Activated CD4-positive, alpha-beta T cell treated with anti-CD3 and anti-CD28 coated beads for 36 hours (primary cell): Measurements from ENCODE around the gene HMOX1. TPM values are rescaled to one million over a fixed set of nuclear protein-coding genes. Genes with fewer than 3 reads are reported as not detected.

Source experiments
- ATAC-seq: fragments of 200-7000 bp; cut with Tn5 transposase; one replicate; pipeline ENCODE4 v1.10.0; 2021; ENCODE audit warnings: mild to moderate bottlenecking, moderate library complexity
- CTCF ChIA-PET: fragments of 350-600 bp; sonication (Branson Sonifier 250); formaldehyde crosslinking; loops from one replicate; lab custom pipeline; 2021; ENCODE audit warnings: antibody characterized with exemption; lab: Charles Lee
- POLR2A ChIA-PET: fragments of 350-600 bp; sonication (Branson Sonifier 250); formaldehyde crosslinking; loops from one replicate; lab custom pipeline; 2021; ENCODE audit warnings: antibody characterized with exemption, inconsistent platforms; lab: Charles Lee
- DNase-seq: peaks from one replicate; pipeline ENCODE4 v3.0.0-alpha.2; 2020
- H3K27ac Mint-ChIP-seq: one replicate; pipeline ENCODE4 v1.8.0; 2021; ENCODE audit warnings: mixed read lengths
- H3K27me3 Mint-ChIP-seq: one replicate; pipeline ENCODE4 v1.8.0; 2021; ENCODE audit warnings: mixed read lengths
- H3K36me3 Mint-ChIP-seq: one replicate; pipeline ENCODE4 v1.8.0; 2021; ENCODE audit warnings: low read depth, mixed read lengths
- H3K4me1 Mint-ChIP-seq: one replicate; pipeline ENCODE4 v1.8.0; 2021; ENCODE audit warnings: mixed read lengths
- H3K4me3 Mint-ChIP-seq: one replicate; pipeline ENCODE4 v1.8.0; 2021; ENCODE audit warnings: mild to moderate bottlenecking, moderate library complexity, mixed read lengths
- H3K9me3 Mint-ChIP-seq: one replicate; pipeline ENCODE4 v1.8.0; 2021; ENCODE audit warnings: low read depth, mixed read lengths
- intact Hi-C, 2 experiments: fragments of 100-400 bp; cut with DNase I in 1 of 2; cut with micrococcal nuclease in 1 of 2; formaldehyde crosslinking; loops; one replicate each; pipeline versions ENCODE4 v1.14.2 to v1.15.1; 2022 to 2024; cut with DNase I, micrococcal nuclease
- total RNA-seq, 2 experiments: library from RNA; stranded (reverse); gene quantifications; one replicate each; pipeline ENCODE4 v1.2.3, GENCODE V29; 2021

Gene HMOX1
- total RNA-seq, 2 experiments from 2014 or later: 0.30 to 0.61 TPM

- ChIA-PET POLR2A (interaction anchor here (0.7 kb wide), 1 partner anchor 53 kb away, joined by 4 read pairs; no protein-coding TSS in a partner anchor), CTCF (no interaction called here)
- ATAC-seq (no peak), DNase-seq (no peak)
- H3K9me3 Mint-ChIP-seq: no peaks in the 10 kb centered on the region
- no peak overlapping the region for H3K27ac Mint-ChIP-seq
- no peaks in the 10 kb centered on the region for H3K27me3 Mint-ChIP-seq
- no peaks in the 10 kb centered on the region for H3K4me1 Mint-ChIP-seq
- peaks cover 14% of the 10 kb centered on the region for H3K36me3 Mint-ChIP-seq
- H3K4me3 Mint-ChIP-seq: no peak overlapping the region
- intact Hi-C loops: no loop called here
Measured at GRCh38 chr22:35343664-35344550, 37.0 kb upstream of the HMOX1 start.

GRCh38 chr22:35344956-35345690 lies 35.8 kb upstream of the HMOX1 start:
- Mint-ChIP-seq H3K4me3 (no peak overlapping the region), H3K27ac (no peak overlapping the region), H3K4me1 (no peaks in the 10 kb centered on the region), H3K27me3 (no peaks in the 10 kb centered on the region), H3K36me3 (peaks cover 11% of the 10 kb centered on the region), H3K9me3 (no peaks in the 10 kb centered on the region)
- intact Hi-C loops: no loop called here
- DNase-seq (no peak), ATAC-seq (no peak)
- ChIA-PET POLR2A (interaction anchor here (0.7 kb wide), 1 partner anchor 52 kb away, joined by 4 read pairs; no protein-coding TSS in a partner anchor), CTCF (interaction anchor here (0.6 kb wide), 1 partner anchor 290 kb away, joined by 3 read pairs; no protein-coding TSS in a partner anchor)

- peaks cover 4% of the 10 kb centered on the region for H3K36me3 Mint-ChIP-seq
- intact Hi-C loops: no loop called here
- H3K27ac Mint-ChIP-seq: no peak overlapping the region
- no peaks in the 10 kb centered on the region for H3K27me3 Mint-ChIP-seq
- peaks cover 5% of the 10 kb centered on the region for H3K4me1 Mint-ChIP-seq
- CTCF ChIA-PET: interaction anchor here (0.6 kb wide), 1 partner anchor 1257 kb away, joined by 3 read pairs; no protein-coding TSS in a partner anchor
- no peaks in the 10 kb centered on the region for H3K9me3 Mint-ChIP-seq
- POLR2A ChIA-PET: no interaction called here
- no peak for DNase-seq
- ATAC-seq: no peak
- H3K4me3 Mint-ChIP-seq: no peak overlapping the region
Measured at GRCh38 chr22:35345808-35346505, 34.9 kb upstream of the HMOX1 start.

DNA sequence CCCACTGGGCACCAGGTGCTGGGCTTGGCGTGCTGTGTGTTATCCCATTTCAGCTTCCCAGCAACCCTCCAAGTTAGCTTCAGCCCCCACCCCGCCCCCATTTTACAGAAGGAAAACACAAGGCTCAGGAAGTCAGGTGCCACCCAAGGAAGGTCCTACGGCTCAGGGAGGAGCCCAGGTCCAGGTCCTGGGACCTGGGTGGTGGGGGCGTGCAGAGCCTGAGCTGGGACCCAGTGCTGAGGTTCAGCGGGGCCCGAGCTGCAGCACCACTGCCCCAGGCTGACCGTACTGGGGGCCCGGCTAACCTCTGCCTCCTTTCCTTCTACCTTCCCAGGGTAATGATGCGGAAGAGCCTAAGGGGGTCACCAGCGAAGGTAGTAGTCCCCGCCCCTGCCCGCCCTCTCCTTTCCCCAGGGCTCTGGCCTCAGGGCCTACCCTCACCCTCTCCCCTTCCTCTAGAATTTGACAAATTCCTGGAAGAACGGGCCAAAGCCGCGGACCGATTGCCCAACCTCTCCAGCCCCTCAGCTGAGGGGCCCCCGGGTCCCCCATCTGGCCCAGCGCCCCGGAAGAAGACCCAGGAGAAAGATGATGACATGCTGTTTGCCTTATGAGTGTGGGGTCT lies 34.2 kb upstream of the HMOX1 start:
- no peak for ATAC-seq
- Mint-ChIP-seq H3K27me3 (peaks cover 6% of the 10 kb centered on the region), H3K4me1 (peaks cover 12% of the 10 kb centered on the region), H3K4me3 (no peak overlapping the region), H3K36me3 (peaks cover 3% of the 10 kb centered on the region), H3K9me3 (no peaks in the 10 kb centered on the region), H3K27ac (no peak overlapping the region)
- DNase-seq: no peak
- ChIA-PET CTCF (interaction anchor here (0.6 kb wide), 1 partner anchor 1258 kb away, joined by 3 read pairs; no protein-coding TSS in a partner anchor), POLR2A (no interaction called here)
- intact Hi-C loops: no loop called here

GRCh38 chr22:35347462-35347861 lies 33.4 kb upstream of the HMOX1 start:
- H3K9me3 Mint-ChIP-seq: no peaks in the 10 kb centered on the region

DNA sequence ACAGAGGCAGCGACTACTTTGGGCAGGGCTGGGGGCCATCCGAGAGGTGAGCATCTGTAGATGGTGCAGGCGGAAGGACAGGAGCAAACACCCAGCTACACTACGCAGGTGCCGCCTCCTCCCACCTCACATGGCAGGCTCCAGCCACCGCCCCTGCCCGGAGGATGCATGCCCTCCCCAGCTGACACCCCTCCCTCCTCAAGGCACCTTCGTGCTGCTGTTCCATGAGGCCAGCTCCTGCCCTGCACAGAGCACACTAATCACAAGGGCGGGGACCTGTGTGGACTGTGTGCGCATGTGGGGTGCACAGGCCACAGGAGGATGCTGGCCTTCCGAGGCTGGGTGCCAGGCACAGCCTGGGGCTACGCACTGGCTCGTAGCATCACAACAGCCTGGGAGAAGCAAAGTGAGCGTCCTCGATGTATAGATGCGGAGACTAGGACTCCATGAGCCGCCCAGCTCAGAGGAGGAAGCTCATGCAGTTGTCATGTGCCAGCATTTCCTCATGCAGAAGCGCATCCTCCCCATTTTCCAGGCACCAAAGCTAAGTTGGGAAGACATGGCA lies 32.8 kb upstream of the HMOX1 start:
- DNase-seq (no peak), ATAC-seq (no peak)
- Mint-ChIP-seq H3K36me3 (no peaks in the 10 kb centered on the region), H3K27ac (no peak overlapping the region), H3K9me3 (no peaks in the 10 kb centered on the region), H3K27me3 (peaks cover 6% of the 10 kb centered on the region), H3K4me1 (peaks cover 25% of the 10 kb centered on the region), H3K4me3 (no peak overlapping the region)
- ChIA-PET CTCF (no interaction called here), POLR2A (no interaction called here)
- intact Hi-C loops: no loop called here

More at GRCh38 chr22:35347462-35347861, 33.4 kb upstream of the HMOX1 start:
- Mint-ChIP-seq H3K4me1 (peaks cover 18% of the 10 kb centered on the region), H3K27me3 (peaks cover 6% of the 10 kb centered on the region), H3K4me3 (no peak overlapping the region), H3K27ac (no peak overlapping the region), H3K36me3 (no peaks in the 10 kb centered on the region)
- POLR2A ChIA-PET: no interaction called here
- CTCF ChIA-PET: no interaction called here
- DNase-seq (no peak), ATAC-seq (no peak)
- intact Hi-C loops: no loop called here

- intact Hi-C loops: no loop called here
- CTCF ChIA-PET: no interaction called here
- POLR2A ChIA-PET: no interaction called here
- Mint-ChIP-seq H3K9me3 (no peaks in the 10 kb centered on the region), H3K4me3 (no peak overlapping the region), H3K4me1 (peaks cover 28% of the 10 kb centered on the region), H3K36me3 (no peaks in the 10 kb centered on the region), H3K27ac (no peak overlapping the region), H3K27me3 (peaks cover 6% of the 10 kb centered on the region)
- ATAC-seq (no peak), DNase-seq (no peak)
Measured at GRCh38 chr22:35348703-35349102, 32.2 kb upstream of the HMOX1 start.

DNA sequence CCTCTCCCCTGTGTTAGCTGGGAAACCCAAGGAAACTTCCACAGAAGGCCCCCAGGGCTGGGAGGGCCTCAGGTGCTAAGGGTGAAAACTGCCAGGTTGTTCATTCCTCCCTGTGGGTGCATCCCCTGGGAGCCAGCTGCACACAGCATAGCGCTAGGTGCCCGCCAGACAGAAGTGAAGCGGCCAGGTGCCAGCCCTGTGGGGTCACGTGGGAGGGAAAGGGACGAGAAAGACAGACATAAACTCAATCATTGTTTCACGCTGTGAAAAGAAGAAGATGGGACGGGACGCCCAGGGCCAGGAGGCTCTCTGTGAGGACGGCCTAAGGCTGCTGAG lies 31.6 kb upstream of the HMOX1 start:
- Mint-ChIP-seq H3K4me1 (peaks cover 28% of the 10 kb centered on the region), H3K36me3 (no peaks in the 10 kb centered on the region), H3K4me3 (no peak overlapping the region), H3K27me3 (peaks cover 6% of the 10 kb centered on the region), H3K27ac (no peak overlapping the region), H3K9me3 (no peaks in the 10 kb centered on the region)
- intact Hi-C loops: no loop called here
- CTCF ChIA-PET: no interaction called here
- POLR2A ChIA-PET: no interaction called here
- ATAC-seq: no peak
- no peak for DNase-seq

GRCh38 chr22:35349704-35350538 lies 31.0 kb upstream of the HMOX1 start:
- POLR2A ChIA-PET: interaction anchor here (0.7 kb wide), 1 partner anchor 76 kb away, joined by 3 read pairs; no protein-coding TSS in a partner anchor
- H3K4me1 Mint-ChIP-seq: peaks cover 28% of the 10 kb centered on the region
- H3K36me3 Mint-ChIP-seq: no peaks in the 10 kb centered on the region
- peaks cover 6% of the 10 kb centered on the region for H3K27me3 Mint-ChIP-seq
- no peak overlapping the region for H3K4me3 Mint-ChIP-seq
- ATAC-seq (no peak), DNase-seq (no peak)
- H3K27ac Mint-ChIP-seq: no peak overlapping the region
- intact Hi-C loops: loop anchor here (1.0 to 10.0 kb wide), 11 partner anchors 50 to 775 kb away; partner anchors contain the start of gene MCM5 (in 2 of the 2)
- no peaks in the 10 kb centered on the region for H3K9me3 Mint-ChIP-seq
- CTCF ChIA-PET: interaction anchor here (0.6 to 1.5 kb wide), 5 partner anchors 25 to 266 kb away, joined by 3 to 20 read pairs (median 3); no protein-coding TSS in a partner anchor
